ENCODE data around the gene ICE1. TPM values are rescaled to one million over a fixed set of nuclear protein-coding genes. Genes with fewer than 3 reads are reported as not detected.

ICE1 gene
- total and polyA plus RNA-seq, 9 of the 15 experiments (the other 6 are each of a cell fraction or from before 2014, with no cell fraction given) = 4.9 to 47.4 (median 28.2) TPM

GRCh38 chr5:5403741-5404140 lies 18.7 kb upstream of the ICE1 start:
- Histone ChIP-seq H3K4me2 (ENCODE audit: insufficient read depth, low read length) (no peak overlapping the region), H3K79me2 (ENCODE audit: control insufficient read depth, insufficient read depth, low read length) (no peaks in the 10 kb centered on the region), H3K27me3 (ENCODE audit: control insufficient read depth in 2 of 2, insufficient read depth in 2 of 2, low read length in 2 of 2) (peaks cover 0 to 8% of the 10 kb centered on the region in 2 experiments; a peak in 2 of 5 replicates), H2AFZ (ENCODE audit: low read depth, low read length) (no peak overlapping the region), H3K27ac (ENCODE audit: extremely low read depth, low read depth, low read length) (no peak overlapping the region), H3K4me1 (replicated peaks in 1 of 2; ENCODE audit: control insufficient read depth in 2 of 2, insufficient read depth in 2 of 2, low read length in 2 of 2) (no peaks in the 10 kb centered on the region), H3K36me3 (ENCODE audit: control insufficient read depth, insufficient read depth, low read length) (no peaks in the 10 kb centered on the region), H3K9me1 (ENCODE audit: control insufficient read depth, insufficient read depth, low read length) (no peaks in the 10 kb centered on the region), H3K9ac (ENCODE audit: insufficient read depth in 1 of 2, low read depth in 2 of 2, low read length in 2 of 2) (no peak overlapping the region), H3K4me3 (no peak overlapping the region), H3K9me3 (replicated peaks; ENCODE audit: control insufficient read depth, insufficient read depth, low read depth, low read length) (peaks cover 3% of the 10 kb centered on the region; the same call in 1 of the 2 replicates), H4K20me1 (replicated peaks; ENCODE audit: control insufficient read depth, insufficient read depth, low read length) (no peaks in the 10 kb centered on the region)
- in situ Hi-C loops (cut with MboI) (loop anchor here (5.0 to 25.0 kb wide), 2 partner anchors 256 to 516 kb away; no protein-coding TSS in a partner anchor), intact Hi-C loops (cut with micrococcal nuclease) (no loop called here)
- ATAC-seq (no peak), FAIRE-seq (no peak), DNase-seq (ENCODE audit: extremely low read depth in 1 of 4, low spot score in 3 of 4) (no peak)
- WGBS (ENCODE audit: insufficient coverage, low coverage, missing lambda C conversion rate) = 6% methylated on average over 4 of the region's 4 CpGs
- no TSS peak for BruUV-seq (replicated peaks)
- TF ChIP-seq MYBL2 (IDR thresholded peaks at IDR 0.05; ENCODE audit: low read depth) = no peak
- TF ChIP-seq MYBL2 (CRISPR knock-in tag; IDR thresholded peaks at IDR 0.05; ENCODE audit: borderline replicate concordance) = no peak
- no peak for TF ChIP-seq BRD9 (IDR thresholded peaks at IDR 0.05; ENCODE audit: low read depth, partially characterized antibody)
- TF ChIP-seq ZNF436 (CRISPR knock-in tag; IDR thresholded peaks at IDR 0.05) = no peak
- no peak for TF ChIP-seq PRPF4 (IDR thresholded peaks at IDR 0.05; ENCODE audit: insufficient read depth, low read depth, low read length, poor library complexity, severe bottlenecking)
- no peak for TF ChIP-seq LEF1 (IDR thresholded peaks at IDR 0.05)
- no peak for TF ChIP-seq NCOR1 (IDR thresholded peaks at IDR 0.05)
- TF ChIP-seq MTA2 (IDR thresholded peaks at IDR 0.05; ENCODE audit: low read depth) = no peak
- TF ChIP-seq KLF13 (tag; IDR thresholded peaks at IDR 0.05; ENCODE audit: borderline replicate concordance, low read depth) = no peak
- TF ChIP-seq NCOA4 (IDR thresholded peaks at IDR 0.05; ENCODE audit: partially characterized antibody) = no peak
- no peak for TF ChIP-seq ZNF280A (IDR thresholded peaks at IDR 0.05; ENCODE audit: low read depth, partially characterized antibody)
- no peak for TF ChIP-seq FOXP1 (CRISPR knock-in tag; IDR thresholded peaks at IDR 0.05)
- TF ChIP-seq SPI1 (IDR thresholded peaks at IDR 0.05; ENCODE audit: borderline replicate concordance, low read depth, low read length) = no peak
- TF ChIP-seq MAFK (IDR thresholded peaks at IDR 0.05; ENCODE audit: low read length) = no peak
- no peak for TF ChIP-seq SNRNP70 (optimal IDR thresholded peaks at IDR 0.05; ENCODE audit: low read depth, low read length)
- no peak for TF ChIP-seq ZNF79 (CRISPR knock-in tag; IDR thresholded peaks at IDR 0.05; ENCODE audit: low read depth)
- no peak for TF ChIP-seq MCM3 (IDR thresholded peaks at IDR 0.05)
- ChIA-PET POLR2A (interaction anchor here (0.6 to 0.8 kb wide), 2 partner anchors 220 to 397 kb away, joined by 3 read pairs; no protein-coding TSS in a partner anchor), CTCF (ENCODE audit: low intra/inter-chr PET ratio) (no interaction called here)

Measured in K562 (cell line).